Endothelial cell of umbilical vein (primary cell): Measurements from ENCODE around the gene SPSB1. TPM values are rescaled to one million over a fixed set of nuclear protein-coding genes. Genes with fewer than 3 reads are reported as not detected.

Experiments used
- BruUV-seq: library from RNA; stranded (reverse); fragments of 400-500 nt; replicated peaks from 2 replicates; lab custom pipeline; 2021; lab: Mats Ljungman, UMichigan
- CTCF ChIA-PET: fragments of 300-600, 350-600 bp; sonication (Branson Sonifier 250); formaldehyde crosslinking; loops from one replicate; lab custom pipeline; 2021; ENCODE audit warnings: antibody characterized with exemption, inconsistent platforms; lab: Charles Lee
- POLR2A ChIA-PET: fragments of 300-600, 350-600 bp; sonication (Branson Sonifier 250); formaldehyde crosslinking; loops from one replicate; lab custom pipeline; 2021; ENCODE audit warnings: antibody characterized with exemption, inconsistent platforms; lab: Charles Lee
- DNase-seq: peaks from one replicate; pipeline ENCODE4 v3.0.0-alpha.2; 2011; ENCODE audit warnings: low read depth, low spot score
- FAIRE-seq: peaks from 2 replicates; lab custom pipeline; 2011; peaks lifted over from hg19 to GRCh38; lab: Jason Lieb, UNC
- H2AFZ ChIP-seq: 2 replicates; pipeline ENCODE4 v1.6.0; 2012; ENCODE audit warnings: low read depth, low read length, control low read depth, inconsistent platforms
- H3K27ac ChIP-seq: 2 replicates; pipeline ENCODE4 v1.5.1; 2011; ENCODE audit warnings: low read depth, mild to moderate bottlenecking, control low read depth, low read length, moderate library complexity; ENCODE audit not compliant: insufficient read depth
- H3K27me3 ChIP-seq, 2 experiments: 2 replicates each; pipeline versions ENCODE4 v1.6.0 to v1.6.1; 2011; ENCODE audit warnings: low read length in 2 of 2, mixed read lengths in 1 of 2; ENCODE audit not compliant: control insufficient read depth in 2 of 2, insufficient read depth in 2 of 2
- H3K36me3 ChIP-seq, 2 experiments: 2 replicates in 1 of 2; 3 replicates in 1 of 2; pipeline ENCODE4 v1.5.1; 2011; ENCODE audit warnings: low read length in 2 of 2, mild to moderate bottlenecking in 1 of 2, moderate library complexity in 1 of 2; ENCODE audit not compliant: control insufficient read depth in 2 of 2, insufficient read depth in 2 of 2; ENCODE audit errors: extremely low read depth in 1 of 2
- H3K4me1 ChIP-seq: 3 replicates; pipeline ENCODE4 v1.5.1; 2011; ENCODE audit warnings: mild to moderate bottlenecking, low read length; ENCODE audit not compliant: control insufficient read depth, insufficient read depth; ENCODE audit errors: extremely low read depth
- H3K4me2 ChIP-seq: 2 replicates; pipeline ENCODE4 v1.6.1; 2011; ENCODE audit warnings: low read length, control low read depth, mixed read lengths; ENCODE audit not compliant: insufficient read depth
- H3K4me3 ChIP-seq, 3 experiments: fragments of 200-600 bp in 1 of 3; sonication (generic), shearing (Covaris generic) in 1 of 3; replicated peaks in 1 of 3; 2 replicates each; pipeline ENCODE4 v1.5.1; 2011 to 2016; ENCODE audit warnings: control low read depth in 3 of 3, low read length in 3 of 3, mild to moderate bottlenecking in 2 of 3, inconsistent platforms in 1 of 3, low read depth in 1 of 3, moderate library complexity in 1 of 3; ENCODE audit not compliant: insufficient read depth in 1 of 3
- H3K79me2 ChIP-seq: 2 replicates; pipeline ENCODE4 v1.6.0; 2012; ENCODE audit warnings: low read length, inconsistent platforms; ENCODE audit not compliant: control insufficient read depth, insufficient read depth
- H3K9ac ChIP-seq: replicated peaks from 2 replicates; pipeline ENCODE3; 2011; ENCODE audit warnings: low read length, control low read depth; ENCODE audit not compliant: insufficient read depth; ENCODE audit errors: extremely low read depth
- H3K9me1 ChIP-seq: replicated peaks from 3 replicates; pipeline ENCODE4 v1.6.0; 2011; ENCODE audit warnings: mild to moderate bottlenecking, low read length; ENCODE audit not compliant: control insufficient read depth, insufficient read depth; ENCODE audit errors: extremely low read depth
- H3K9me3 ChIP-seq: replicated peaks from 2 replicates; pipeline ENCODE4 v1.5.1; 2012; ENCODE audit warnings: low read length, inconsistent platforms; ENCODE audit not compliant: control insufficient read depth, insufficient read depth
- H4K20me1 ChIP-seq: replicated peaks from 2 replicates; pipeline ENCODE3; 2011; ENCODE audit warnings: mild to moderate bottlenecking, low read length; ENCODE audit not compliant: control insufficient read depth, insufficient read depth; ENCODE audit errors: extremely low read depth
- EZH2 ChIP-seq: IDR thresholded peaks from 2 replicates; pipeline ENCODE4 v1.6.1; 2012; ENCODE audit warnings: borderline replicate concordance, low read depth, mild to moderate bottlenecking, moderate library complexity, low read length, inconsistent platforms; ENCODE audit not compliant: severe bottlenecking
- FOS ChIP-seq: IDR thresholded peaks from 2 replicates; pipeline ENCODE4 v1.6.1; 2011; ENCODE audit warnings: mild to moderate bottlenecking, low read length, moderate library complexity, borderline replicate concordance; ENCODE audit not compliant: insufficient read depth
- GATA2 ChIP-seq: IDR thresholded peaks from 2 replicates; pipeline ENCODE4 v1.7.0; 2011; ENCODE audit warnings: low read depth, mild to moderate bottlenecking, moderate library complexity, mixed read lengths, low read length; ENCODE audit not compliant: insufficient read length, insufficient read depth
- MYC ChIP-seq: IDR thresholded peaks from one replicate; pipeline ENCODE4 v1.6.1; 2011; ENCODE audit warnings: mild to moderate bottlenecking, low read depth, low read length
- POLR2A ChIP-seq: IDR thresholded peaks from 2 replicates; pipeline ENCODE4 v1.6.1; 2012; ENCODE audit warnings: low read depth, mild to moderate bottlenecking, control low read depth, low read length
- POLR2AphosphoS5 ChIP-seq: IDR thresholded peaks from 2 replicates; pipeline ENCODE4 v1.6.1; 2012; ENCODE audit warnings: low read depth, mild to moderate bottlenecking, control low read depth, low read length, moderate library complexity; ENCODE audit not compliant: insufficient read depth
- dilution Hi-C: fragments of 300-500 bp; cut with MboI; formaldehyde crosslinking; loops from one replicate; pipeline ENCODE4 v1.15.0; 2019; ENCODE audit warnings: low sequenced_read_pairs; ENCODE audit not compliant: extremely low pct_ligation_motif_present
- intact Hi-C: fragments of 100-400 bp; cut with micrococcal nuclease; formaldehyde crosslinking; loops from one replicate; pipeline ENCODE4 v1.10.0; 2022
- polyA plus RNA-seq, 4 experiments: library from polyadenylated mRNA; depleted of rRNA in 3 of 4; stranded (reverse) in 3 of 4; unstranded in 1 of 4; fragments of >200 nt; gene quantifications; 2 replicates each; pipeline versions ENCODE4 v1.2.1 to v1.2.3, GENCODE V29; 2011 to 2012; ENCODE audit warnings: missing spikeins in 1 of 4
- total RNA-seq: library from RNA; stranded (reverse); gene quantifications from 2 replicates; pipeline ENCODE4 v1.2.3, GENCODE V29; 2021
- TF ChIP-seq, protein P1 (sequence below), 2 donors: IDR thresholded peaks; 1 replicate in 1 of 2; 2 replicates in 1 of 2; pipeline ENCODE4 v1.5.1; 2011; ENCODE audit warnings: low read length in 2 of 2, mild to moderate bottlenecking in 2 of 2, moderate library complexity in 2 of 2, control low read depth in 1 of 2, inconsistent platforms in 1 of 2, low read depth in 1 of 2; ENCODE audit not compliant: insufficient read depth in 1 of 2; ENCODE audit errors: extremely low read depth in 1 of 2
- TF ChIP-seq, protein P2 (sequence below): IDR thresholded peaks from 2 replicates; pipeline ENCODE4 v1.6.1; 2011; ENCODE audit not compliant: insufficient read depth, insufficient read length

The SPSB1 gene
- total and polyA plus RNA-seq, 2 donors (not counting 3 experiments of a cell fraction or from before 2014, with no cell fraction given) = 41.9 to 61.2 TPM

DNA sequence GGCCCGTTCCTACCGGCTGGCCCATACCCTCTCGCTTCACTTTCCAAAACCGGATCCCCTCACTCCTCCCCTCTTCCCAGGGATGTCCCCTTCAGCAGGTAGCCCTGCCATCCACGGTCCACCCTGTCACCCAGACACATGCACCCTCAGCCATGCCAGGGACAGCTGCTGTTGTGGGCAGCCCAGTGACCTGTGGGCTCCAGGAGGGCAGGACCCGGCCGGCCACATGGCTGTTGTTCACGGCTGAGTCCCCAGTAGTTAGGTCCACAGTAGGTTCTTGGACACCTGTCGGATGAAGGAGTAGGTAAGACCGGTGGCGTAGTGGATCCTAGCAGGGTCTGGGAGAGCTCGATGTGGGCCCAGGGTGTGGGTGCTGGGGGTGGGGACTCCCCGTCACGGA, 12.5 kb downstream of the SPSB1 start:
- Histone ChIP-seq H3K27me3 (no peaks in the 10 kb centered on the region), H3K9me1 (no peaks in the 10 kb centered on the region), H3K79me2 (peaks cover 99% of the 10 kb centered on the region), H4K20me1 (peaks cover 15% of the 10 kb centered on the region), H3K4me2 (no peak overlapping the region), H3K9me3 (no peaks in the 10 kb centered on the region), H3K4me1 (peaks cover 27% of the 10 kb centered on the region), H3K27ac (no peak overlapping the region), H3K9ac (no peak overlapping the region), H2AFZ (no peak overlapping the region), H3K36me3 (peaks cover 0 to 9% of the 10 kb centered on the region in 2 experiments), H3K4me3 (no peak overlapping the region)
- dilution Hi-C loops (no loop called here), intact Hi-C loops (no loop called here)
- POLR2A ChIA-PET = no interaction called here
- DNase-seq (no peak), FAIRE-seq (no peak)
- CTCF ChIA-PET = interaction anchor here (0.9 to 1.5 kb wide), 3 partner anchors 22 to 186 kb away, joined by 3 to 4 read pairs (median 3); no protein-coding TSS in a partner anchor
- BruUV-seq = no TSS peak
- TF ChIP-seq FOS = no peak
- no peak for TF ChIP-seq GATA2
- TF ChIP-seq MYC = no peak
- no peak for TF ChIP-seq EZH2
- TF ChIP-seq POLR2A = no peak
- TF ChIP-seq, protein P1, sequence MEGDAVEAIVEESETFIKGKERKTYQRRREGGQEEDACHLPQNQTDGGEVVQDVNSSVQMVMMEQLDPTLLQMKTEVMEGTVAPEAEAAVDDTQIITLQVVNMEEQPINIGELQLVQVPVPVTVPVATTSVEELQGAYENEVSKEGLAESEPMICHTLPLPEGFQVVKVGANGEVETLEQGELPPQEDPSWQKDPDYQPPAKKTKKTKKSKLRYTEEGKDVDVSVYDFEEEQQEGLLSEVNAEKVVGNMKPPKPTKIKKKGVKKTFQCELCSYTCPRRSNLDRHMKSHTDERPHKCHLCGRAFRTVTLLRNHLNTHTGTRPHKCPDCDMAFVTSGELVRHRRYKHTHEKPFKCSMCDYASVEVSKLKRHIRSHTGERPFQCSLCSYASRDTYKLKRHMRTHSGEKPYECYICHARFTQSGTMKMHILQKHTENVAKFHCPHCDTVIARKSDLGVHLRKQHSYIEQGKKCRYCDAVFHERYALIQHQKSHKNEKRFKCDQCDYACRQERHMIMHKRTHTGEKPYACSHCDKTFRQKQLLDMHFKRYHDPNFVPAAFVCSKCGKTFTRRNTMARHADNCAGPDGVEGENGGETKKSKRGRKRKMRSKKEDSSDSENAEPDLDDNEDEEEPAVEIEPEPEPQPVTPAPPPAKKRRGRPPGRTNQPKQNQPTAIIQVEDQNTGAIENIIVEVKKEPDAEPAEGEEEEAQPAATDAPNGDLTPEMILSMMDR (IDR thresholded peaks at IDR 0.05; ENCODE audit: extremely low read depth in 1 of 2, insufficient read depth in 1 of 2, low read depth in 1 of 2, low read length in 2 of 2) = no peak
- TF ChIP-seq, protein P2, sequence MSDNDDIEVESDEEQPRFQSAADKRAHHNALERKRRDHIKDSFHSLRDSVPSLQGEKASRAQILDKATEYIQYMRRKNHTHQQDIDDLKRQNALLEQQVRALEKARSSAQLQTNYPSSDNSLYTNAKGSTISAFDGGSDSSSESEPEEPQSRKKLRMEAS = no peak
- TF ChIP-seq POLR2AphosphoS5 = no peak
